ENCODE data around the gene S100PBP.

- TF ChIP-seq, protein P1, sequence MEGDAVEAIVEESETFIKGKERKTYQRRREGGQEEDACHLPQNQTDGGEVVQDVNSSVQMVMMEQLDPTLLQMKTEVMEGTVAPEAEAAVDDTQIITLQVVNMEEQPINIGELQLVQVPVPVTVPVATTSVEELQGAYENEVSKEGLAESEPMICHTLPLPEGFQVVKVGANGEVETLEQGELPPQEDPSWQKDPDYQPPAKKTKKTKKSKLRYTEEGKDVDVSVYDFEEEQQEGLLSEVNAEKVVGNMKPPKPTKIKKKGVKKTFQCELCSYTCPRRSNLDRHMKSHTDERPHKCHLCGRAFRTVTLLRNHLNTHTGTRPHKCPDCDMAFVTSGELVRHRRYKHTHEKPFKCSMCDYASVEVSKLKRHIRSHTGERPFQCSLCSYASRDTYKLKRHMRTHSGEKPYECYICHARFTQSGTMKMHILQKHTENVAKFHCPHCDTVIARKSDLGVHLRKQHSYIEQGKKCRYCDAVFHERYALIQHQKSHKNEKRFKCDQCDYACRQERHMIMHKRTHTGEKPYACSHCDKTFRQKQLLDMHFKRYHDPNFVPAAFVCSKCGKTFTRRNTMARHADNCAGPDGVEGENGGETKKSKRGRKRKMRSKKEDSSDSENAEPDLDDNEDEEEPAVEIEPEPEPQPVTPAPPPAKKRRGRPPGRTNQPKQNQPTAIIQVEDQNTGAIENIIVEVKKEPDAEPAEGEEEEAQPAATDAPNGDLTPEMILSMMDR (conservative IDR thresholded peaks at IDR 0.05): no peak
- TF ChIP-seq ZFX (IDR thresholded peaks at IDR 0.05): no peak
Measured at GRCh38 chr1:32774950-32775634, 42.4 kb upstream of the S100PBP start.
